Measurements from ENCODE around the gene LCNL1.

The LCNL1 gene

DNA sequence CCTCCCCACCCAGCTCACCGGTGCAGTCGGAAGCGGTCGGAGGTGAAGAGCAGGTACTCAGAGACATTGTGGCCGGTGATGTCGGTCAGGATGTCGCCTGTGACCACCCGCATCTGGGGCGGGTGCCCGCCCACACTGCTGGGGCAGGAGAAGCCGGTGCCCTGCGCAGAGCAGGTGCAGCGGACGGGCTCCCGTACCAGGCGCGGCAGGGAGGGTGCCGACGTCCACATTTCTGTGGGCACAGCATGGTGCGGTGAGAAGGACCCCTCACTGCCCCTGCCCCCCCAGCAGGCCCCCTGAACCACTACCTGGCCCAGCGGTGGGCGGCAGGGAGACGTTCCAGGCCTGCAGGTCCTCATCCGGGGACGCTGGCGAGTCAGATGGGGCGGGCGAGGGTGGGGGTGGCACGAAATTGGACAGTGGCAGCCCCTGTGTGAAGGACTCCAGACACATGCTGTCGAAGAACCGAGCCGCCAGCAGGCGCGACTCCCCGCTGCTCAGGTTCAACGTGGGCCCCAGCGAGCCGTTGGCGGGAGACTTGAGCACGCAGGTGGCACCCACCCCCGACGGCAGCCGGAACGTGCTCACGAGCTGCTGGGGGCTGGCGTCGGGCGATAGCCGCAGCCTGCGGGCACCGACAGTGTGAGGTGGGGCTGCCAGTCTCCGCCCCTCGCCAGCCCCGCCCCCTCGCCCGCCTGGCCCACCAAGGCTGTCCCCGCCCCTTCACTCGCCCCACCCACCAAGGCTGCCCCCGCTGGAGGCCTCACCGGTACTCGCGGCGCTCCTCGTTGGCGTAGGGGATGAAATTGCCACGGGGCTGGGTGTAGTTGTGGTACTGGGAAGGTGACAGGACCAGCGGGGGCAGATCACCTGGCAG lies 30.1 kb downstream of the LCNL1 start:
- DNase-seq (ENCODE audit: low spot score) = no peak

DNA sequence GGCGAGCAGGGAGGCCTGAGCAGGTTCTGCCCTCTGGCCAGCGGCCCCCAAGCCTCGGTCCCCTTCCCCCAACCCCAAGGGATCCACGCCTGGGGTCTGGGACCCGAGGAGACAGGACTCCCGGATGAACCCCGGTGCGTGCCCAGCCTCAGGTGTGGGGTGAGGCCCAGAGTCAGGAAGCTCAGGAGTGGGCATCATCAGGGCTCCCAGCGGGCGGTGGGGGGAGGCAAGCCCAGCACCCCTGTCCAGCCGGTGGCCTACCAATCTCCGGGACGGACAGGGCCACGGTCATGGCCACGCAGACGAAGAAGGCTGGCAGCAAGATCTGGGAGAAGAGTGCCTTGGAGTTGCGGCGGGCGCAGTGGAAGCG lies 30.8 kb downstream of the LCNL1 start:
- no peak for DNase-seq (ENCODE audit: low spot score)

DNA sequence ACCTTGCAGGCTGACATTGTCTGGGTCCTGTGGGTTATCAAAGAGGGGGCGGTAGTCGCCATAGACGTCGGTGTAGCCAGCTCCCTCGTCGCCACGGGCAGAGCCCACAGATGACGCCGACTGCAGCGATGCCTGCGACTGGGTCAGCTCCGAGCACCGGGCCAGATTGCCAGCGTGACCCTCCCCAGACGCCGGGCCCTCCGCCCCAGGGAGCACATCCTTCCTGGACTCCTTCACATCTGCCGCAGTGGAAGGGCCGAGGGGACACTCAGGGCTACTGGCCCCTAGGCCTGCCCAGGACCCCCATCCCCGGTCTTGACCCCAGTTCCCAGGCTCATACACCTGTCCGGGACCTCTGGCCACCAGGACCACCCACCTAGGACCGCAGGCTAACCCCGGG lies 31.4 kb downstream of the LCNL1 start:
- no peak for DNase-seq (ENCODE audit: low spot score)

DNA sequence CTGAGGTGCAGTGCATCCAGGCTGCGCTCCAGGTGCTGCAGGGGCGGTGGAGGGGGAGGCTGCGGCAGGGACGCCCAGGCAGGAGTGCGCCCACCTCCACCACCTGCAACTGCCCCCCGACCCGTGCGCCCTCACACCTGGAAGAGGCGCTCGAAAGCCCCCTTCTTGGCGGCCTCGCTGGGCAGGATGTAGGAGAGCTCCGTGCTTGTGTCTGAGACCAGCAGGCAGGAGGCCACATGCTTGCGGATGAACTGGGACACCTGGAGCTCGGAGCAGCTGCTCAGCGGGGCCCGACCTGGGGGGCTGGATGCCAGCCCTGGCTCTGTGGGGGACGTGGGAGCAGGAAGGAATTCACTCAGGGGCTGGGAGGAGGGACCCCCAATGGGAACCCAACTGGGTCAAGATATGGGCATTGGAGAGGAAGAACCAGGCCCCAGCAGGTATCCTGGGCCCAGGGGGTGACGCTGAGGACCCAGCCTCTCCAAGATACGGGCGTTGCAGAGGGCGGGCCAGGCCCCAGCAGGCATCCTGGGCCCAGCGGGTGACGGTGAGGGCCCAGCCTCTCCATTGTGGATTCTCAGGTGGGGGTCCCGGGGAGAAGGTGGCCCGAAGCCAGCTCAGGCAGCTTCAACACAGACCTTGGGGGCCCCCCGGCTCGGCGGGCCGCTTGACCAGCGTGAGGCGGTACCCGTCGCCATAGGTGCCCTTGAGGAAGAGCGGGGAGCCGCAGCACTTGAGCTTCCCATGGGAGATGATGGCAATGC lies 32.2 kb downstream of the LCNL1 start:
- no peak for DNase-seq (ENCODE audit: low spot score)

DNA sequence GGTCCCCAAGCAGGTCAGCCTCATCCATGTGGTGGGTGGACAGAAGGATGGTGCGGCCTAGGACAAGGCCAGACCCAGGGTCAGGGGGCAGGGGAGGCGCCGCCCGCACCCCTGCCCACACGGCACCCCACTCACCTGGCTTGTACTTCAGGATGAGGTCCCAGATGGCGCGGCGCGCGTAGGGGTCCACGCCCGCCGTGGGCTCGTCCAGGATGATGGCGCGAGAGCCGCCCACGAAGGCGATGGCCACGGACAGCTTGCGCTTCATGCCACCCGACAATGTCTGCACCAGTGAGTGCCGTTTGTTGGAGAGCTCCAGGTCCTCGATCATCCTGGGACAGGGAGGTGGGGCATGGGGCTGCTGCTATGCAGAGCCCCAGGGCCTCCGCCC lies 32.7 kb downstream of the LCNL1 start:
- DNase-seq (ENCODE audit: low spot score) = no peak

DNA sequence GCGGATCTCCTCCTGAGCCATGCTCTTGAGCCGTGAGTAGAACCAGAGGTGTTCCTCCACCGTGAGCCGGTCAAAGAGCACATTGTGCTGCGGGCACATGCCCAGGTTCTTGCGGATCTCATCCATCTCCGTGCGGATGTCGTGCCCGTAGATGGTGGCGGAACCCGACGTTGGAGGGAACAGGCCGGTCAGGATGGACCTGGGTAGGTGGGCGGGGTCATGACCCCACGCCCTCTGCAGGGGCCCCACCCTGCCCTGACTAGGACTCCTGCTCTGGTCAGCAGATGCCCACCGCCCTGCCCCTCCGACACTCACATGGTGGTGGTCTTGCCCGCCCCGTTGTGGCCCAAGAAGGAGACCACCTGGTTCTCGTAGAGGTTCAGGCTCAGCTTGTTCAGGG lies 33.2 kb downstream of the LCNL1 start:
- no peak for DNase-seq (ENCODE audit: low spot score)

DNA sequence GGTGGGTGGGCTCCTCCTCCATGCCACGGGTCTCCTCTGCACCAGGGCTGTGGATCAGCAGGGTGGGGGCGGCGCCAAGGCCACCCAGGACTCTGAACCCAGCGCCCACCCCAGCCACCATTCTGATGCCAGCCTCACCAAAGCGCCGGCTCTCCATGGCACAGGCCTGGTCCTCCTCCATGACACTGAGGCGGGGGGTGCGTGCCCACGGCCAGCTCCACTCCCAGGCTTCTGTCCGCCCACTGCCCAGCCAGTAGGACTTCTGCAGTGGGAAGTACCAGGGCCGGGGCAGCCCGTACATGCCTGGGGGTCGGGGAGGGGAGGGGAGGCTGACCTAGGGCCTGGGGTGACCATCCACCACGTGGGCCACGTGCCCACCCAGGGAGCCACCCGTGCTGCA lies 33.6 kb downstream of the LCNL1 start:
- no peak for DNase-seq (ENCODE audit: low spot score)

DNA sequence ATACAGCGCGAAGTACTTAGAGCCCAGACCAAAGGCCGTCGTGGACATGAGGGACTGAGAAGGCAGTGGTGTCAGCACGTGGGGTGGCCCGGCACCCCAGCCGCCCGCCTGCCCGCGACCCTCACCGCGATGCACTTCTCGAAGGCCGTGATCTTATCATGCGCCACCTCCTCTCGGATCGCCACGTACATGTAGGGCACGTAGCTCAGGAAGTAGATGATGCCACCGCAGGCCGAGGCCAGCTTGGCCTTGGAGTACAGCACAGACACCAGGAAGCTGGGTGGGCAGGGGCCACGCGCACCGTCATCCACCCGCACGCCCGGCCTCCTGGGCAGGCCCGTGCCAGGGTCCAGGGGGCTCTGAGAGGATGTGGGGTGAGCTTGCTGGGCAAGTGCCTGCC lies 34.3 kb downstream of the LCNL1 start:
- no peak for DNase-seq (ENCODE audit: low spot score)

DNA sequence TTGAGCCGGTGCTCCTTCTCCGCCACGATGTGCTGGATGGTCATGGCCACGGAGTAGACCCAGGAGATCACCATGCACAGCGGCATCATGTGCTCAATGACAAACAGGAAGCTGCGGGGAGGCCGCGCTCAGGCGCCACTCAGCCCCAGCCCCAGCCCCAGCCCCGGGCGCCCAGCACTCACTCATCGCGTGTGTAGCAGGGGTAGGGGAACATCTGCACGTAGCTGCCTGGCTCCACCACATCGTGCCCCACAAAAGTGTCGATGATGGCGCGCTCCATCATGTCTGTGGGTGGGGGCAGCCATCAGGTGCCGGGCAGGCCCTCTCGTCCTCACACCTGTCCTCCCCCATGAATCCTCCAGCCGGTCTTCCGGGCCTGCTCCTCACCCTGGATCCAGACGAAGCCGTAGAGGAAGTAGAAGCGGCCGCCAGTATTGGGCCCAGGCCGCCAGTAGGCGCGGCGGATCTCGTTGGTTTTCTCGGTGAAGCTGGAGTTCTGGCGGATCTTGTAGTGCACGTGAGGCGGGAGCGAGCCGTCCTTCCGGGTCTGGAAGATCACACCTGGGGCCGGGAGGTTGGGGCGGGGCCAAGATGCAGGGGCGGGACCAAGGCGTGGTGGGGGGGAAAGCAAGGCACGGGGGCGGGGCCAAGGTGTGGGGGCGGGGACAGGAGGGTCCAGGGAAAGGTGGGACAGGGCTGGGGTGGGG lies 35.2 kb downstream of the LCNL1 start:
- no peak for DNase-seq (ENCODE audit: low spot score)

DNA sequence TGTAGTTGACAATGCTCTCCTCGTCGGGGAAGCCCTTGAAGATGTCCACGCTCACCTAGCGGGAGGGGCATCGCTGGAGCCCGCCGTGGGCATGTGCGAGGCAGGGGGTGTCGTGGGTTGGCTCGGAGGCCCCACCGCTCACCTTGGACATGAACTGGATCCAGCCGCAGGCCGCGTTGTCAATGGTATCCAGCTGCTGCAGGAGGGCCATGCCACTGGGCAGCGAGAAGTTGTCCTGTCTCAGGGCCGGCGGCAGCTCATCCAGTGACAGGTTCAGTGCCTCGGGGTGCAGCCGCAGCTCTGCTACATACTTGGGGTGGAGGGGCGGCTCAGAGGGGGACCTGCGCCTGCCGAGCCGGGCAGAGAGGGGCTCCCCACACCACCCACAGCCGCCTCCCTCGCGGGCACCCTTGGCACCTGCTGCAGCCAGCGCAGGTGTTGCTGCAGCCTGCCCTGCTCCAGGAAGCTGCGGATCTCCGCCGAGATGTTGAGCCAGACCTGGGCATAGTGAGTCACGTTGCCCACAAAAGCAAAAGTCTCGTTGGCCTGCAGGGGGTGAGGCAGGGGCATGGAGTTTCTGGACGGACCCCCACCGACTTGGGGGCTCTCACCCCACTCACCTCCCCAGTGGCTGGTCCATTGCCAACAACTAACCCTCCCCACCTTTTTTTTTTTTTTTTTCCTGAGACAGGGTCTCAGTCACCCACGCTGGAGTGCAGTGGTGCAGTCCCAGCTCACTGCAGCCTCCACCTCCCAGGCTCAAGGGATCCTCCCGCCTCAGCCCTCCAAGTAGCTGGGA lies 36.2 kb downstream of the LCNL1 start:
- no peak for DNase-seq (ENCODE audit: low spot score)

DNA sequence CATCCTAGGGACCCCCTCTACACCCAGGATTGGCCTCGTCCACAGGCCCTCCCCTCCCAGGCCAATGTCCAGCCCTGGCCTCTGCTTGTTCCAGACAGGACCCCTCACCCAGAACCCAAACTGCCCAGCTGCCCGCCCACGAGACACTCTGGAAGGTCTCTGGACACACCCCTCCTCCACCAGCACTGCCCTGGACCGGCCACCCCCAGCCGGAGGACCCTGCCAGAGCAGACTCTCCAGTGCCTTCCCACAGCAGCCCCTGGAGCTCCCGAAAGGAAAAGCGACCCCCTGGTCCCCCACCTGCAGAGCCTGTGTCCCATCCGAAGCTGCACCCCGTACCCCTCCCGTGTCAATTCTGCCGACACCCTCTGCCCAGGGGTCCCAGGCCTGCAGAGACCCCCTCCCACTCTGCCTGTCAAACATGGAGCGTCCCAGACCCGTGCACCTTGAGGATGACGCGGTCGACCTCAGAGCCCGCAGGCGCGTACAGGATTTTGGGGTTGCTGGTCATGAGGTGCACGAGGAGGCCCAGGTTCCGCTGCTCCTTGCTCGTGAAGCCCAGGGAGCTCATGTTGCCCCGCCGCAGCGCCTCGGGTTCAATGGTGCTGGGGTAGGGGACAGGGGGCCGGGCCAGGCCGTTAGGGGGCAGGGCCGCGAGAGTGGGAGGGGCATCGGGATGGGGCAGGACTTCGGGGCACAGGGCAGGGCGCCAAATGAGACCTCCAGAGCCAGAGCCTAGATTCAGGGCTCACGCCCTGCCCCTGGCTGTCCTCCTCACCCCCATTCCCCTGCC lies 37.3 kb downstream of the LCNL1 start:
- no peak for DNase-seq (ENCODE audit: low spot score)

DNA sequence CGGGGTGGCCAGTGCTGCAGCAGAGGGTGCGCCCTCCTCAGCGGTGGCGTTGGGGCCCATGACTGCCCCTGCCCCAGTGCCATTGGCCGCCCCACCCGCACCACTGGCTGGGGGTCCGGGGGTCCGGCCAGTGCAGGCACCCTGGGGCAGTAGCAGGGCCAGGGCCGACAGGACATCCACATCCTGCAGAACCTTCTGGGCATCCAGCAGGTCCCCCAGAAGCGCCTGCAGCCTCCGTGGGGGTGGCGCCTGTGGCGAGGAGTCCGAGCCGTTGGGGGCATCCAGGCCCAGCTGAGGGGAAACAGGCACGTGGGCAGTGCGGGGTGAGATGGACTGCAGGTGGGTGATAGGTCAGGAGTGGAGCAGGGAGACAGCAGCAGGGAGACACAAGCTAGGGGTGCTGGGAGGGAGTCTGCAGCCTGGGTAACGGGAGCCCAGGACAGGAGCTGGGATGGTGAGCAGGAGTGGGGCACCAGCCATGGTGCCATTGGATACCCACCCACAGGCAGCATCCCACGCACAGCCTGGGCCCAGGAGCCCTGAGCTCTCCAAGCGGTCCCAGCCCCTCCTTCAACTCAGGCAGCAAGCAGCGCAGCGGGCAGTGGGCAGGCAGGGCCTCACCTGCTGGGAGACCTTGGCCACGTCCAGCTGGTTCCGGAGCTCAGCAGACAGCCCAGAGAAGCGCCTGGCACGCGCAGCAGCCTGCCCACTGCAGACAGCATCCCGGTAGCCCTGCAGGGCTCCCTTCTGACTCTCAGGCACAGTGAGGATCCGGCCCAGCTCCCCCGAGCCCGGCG lies 38.2 kb downstream of the LCNL1 start:
- no peak for DNase-seq (ENCODE audit: low spot score)

DNA sequence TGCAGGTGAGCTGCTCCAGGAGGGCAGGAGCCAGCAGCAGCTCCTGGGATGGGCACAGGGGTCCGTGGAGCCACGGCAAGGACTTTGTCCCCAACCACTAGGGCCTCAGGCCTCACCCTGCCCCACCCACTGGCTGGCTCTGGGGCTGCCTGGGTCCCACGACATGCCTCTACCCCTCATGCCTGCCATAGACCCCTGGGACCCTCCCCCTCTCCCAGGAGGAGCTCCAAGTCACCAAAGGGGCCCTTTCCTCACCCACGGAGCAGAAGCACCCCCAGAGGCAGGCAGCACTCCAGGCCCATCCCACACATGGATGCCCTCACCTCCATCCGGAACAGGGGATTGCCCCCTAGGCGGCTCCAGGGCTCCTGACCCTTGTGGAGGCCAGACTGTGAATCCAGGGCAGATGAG lies 38.8 kb downstream of the LCNL1 start:
- DNase-seq (ENCODE audit: low spot score) = no peak

DNA sequence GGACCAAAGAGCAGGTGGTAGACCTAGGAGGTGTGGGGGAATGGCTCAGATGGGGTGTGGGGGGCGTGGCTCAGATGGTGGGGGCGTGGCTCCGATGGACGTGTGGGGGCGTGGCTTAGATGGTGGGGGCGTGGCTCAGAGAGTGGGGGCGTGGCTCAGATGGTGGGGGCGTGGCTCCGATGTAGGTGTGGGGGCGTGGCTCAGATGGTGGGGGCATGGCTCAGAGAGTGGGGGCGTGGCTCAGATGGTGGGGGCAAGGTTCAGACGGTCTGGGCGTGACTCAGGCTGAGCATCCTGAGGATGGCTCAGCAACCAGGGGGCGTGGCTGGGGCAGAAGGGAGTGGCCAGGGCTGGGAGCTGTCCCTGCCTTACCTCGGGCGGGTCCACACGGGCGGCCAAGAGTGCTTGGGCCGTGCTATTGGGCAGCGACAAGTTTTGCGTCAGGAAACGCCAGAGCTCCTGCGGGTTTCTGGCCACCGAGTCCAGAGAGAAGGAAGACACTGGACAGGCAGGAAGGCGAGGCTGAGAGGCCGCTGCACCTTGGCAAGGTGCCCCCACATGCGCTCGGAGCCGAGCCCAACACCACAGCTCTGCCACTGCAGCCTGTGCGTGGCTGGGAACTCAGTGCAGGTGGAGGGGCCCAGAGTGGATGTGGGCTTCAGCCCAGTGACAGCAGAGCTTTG lies 39.3 kb downstream of the LCNL1 start:
- peak; percentile 80 for DNase-seq (ENCODE audit: low spot score)

DNA sequence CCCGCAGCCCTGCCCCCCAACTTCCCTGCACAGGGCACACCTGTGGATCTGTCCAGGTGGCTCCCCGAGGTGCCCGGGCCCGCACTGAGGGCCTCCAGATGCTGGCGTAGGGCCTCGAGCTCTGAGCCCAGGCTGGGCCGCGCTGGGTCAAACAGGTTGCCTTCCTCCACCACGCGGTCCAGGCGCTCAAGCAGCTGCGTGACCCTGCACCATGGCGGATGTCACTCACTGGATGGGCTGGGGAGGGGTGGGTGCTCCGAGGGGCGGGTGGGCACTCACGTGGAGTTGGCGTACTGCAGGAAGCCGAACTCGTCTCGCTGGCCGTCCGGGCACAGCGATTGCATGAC lies 39.8 kb downstream of the LCNL1 start:
- DNase-seq (ENCODE audit: low spot score) = no peak

DNA sequence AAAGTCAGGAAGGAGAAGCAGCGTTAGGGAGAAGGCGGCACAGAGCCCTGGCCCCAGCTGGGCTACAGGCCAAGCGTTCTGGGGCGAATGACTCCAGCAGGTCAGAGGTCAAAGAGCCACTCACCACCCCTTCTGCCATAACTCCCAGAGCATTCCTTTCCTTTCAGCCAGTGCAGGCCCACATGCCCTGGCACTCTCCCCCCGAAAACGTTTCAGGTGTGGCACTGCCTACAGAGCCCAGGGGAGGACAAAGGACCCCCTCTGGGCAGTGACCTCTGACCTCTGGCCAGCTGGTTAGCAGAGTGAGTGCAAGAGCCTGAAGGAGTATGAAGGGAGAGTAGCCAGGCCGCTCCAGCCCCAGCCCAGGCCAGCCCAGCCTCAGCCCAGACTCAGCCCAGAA lies 40.4 kb downstream of the LCNL1 start:
- DNase-seq (ENCODE audit: low spot score) = no peak

DNA sequence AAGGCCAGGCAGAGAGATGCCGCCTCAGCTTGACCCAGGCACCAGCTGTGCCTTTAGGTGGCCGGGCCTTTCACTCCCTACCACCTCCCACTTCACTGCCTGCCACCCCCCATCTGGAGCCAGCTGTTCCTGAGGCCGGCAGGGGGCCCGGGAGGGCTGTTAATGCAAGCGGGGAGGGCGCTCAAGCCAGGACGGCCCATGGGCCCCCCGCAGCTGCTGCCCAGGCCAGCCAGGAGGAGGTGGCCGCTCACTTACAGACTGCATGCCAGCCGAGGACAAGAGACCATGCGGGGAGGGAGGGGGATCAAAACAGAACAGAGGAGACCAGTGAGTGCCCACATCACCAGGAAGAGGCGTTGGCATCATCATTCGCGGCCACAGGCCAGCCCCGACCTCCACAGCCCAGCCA lies 40.8 kb downstream of the LCNL1 start:
- DNase-seq (ENCODE audit: low spot score) = no peak

DNA sequence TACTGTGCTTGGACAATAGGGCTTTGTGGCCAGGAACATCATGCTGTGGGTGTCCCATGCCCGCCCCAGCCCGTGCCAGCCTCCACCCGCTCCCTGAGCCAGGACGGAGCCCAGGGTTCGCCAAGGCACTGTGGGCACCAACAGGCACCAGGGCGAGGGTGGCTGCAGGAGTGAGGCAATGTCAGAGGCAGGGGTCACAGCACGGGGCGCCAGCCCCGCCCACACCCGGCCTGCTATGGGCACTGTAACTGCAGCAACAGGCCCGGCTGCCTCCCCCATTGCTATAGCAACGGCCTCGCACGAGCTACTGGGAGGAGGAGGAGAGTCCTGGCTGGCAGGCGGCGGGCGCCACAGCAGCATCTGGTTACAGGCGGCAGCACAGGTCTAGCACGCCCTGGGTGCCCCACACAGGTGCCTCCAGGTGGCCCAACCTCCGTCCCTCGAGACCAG lies 42.7 kb downstream of the LCNL1 start:
- no peak for DNase-seq (ENCODE audit: low spot score)

DNA sequence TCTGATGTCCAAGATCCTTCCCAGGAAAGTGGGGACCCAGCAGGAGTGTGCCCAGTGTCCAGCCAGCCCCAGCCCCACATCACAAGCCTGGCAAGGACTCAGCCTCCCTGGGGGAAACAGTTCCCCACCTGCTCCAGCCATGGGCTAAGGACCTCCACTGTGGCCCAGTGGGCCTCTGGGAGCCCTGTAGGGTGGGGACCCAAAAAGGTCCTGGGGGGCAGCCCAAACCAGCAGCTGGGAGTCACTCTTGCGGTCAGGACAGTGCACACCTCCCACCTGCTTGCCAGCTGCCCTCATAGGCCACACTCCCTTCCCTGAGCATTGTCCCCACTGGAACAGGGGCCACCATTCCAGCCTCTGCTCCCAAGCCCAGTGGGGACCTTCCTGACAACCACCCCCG lies 43.6 kb downstream of the LCNL1 start:
- DNase-seq (ENCODE audit: low spot score) = no peak

DNA sequence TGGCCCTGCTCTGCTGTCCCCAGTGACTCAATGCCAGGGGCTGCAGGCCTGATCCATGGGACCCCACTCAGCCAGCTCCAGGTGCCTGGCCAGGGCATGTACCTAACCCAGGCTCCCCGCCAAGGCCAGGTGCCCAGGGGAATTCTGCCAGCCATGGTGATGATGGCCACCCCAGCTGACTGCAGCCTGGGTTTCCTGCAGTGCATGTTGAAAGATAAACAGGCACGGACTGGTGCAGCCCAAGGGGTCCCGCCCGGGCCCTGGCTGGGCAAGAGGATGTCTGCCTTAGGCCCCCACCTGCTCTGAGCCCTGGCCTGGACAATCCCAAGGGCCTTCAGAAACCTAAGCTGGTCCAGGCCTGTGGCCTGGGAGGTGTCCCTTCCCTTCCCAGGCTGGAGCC lies 44.0 kb downstream of the LCNL1 start:
- no peak for DNase-seq (ENCODE audit: low spot score)

Measured in activated CD4-positive, alpha-beta T cell treated with anti-CD3 and anti-CD28 coated beads, Interleukin-2, Interleukin-4, amounts not matched to agents 100 ng/mL and 50 ng/mL, durations not matched to agents 16 hours and 8 hours (primary cell).